Activated T-cell treated with anti-CD3 and anti-CD28 coated beads, Interleukin-2, amount 50 U/mL, for 1 hour (primary cell): Measurements from ENCODE around the gene TM9SF1.

Experiments used
- DNase-seq: peaks from one replicate; pipeline ENCODE4 v3.0.0-alpha.2; 2020

Gene TM9SF1

GRCh38 chr14:24178399-24179178 lies 16.7 kb downstream of the TM9SF1 start:
- DNase-seq: no peak

- DNase-seq: no peak
Observed at GRCh38 chr14:24177891-24178290, 17.4 kb downstream of the TM9SF1 start.

GRCh38 chr14:24177041-24177825 lies 18.0 kb downstream of the TM9SF1 start:
- no peak for DNase-seq

- no peak for DNase-seq
Observed at GRCh38 chr14:24176599-24176998, 18.6 kb downstream of the TM9SF1 start.

- no peak for DNase-seq
Observed at GRCh38 chr14:24172871-24173281, 22.4 kb downstream of the TM9SF1 start.

GRCh38 chr14:24172261-24172860 lies 22.9 kb downstream of the TM9SF1 start:
- no peak for DNase-seq

- DNase-seq: peak; percentile 73
Observed at GRCh38 chr14:24171422-24172260, 23.6 kb downstream of the TM9SF1 start, which contains the start of gene REC8. Gene REC8 (plus strand): TSS chr14:24172080. CDS start chr14:24172553, 473 bp downstream.

- DNase-seq: no peak
Observed at GRCh38 chr14:24167469-24168114, 27.6 kb downstream of the TM9SF1 start.

- no peak for DNase-seq
Observed at GRCh38 chr14:24165785-24166184, 29.5 kb downstream of the TM9SF1 start.

- DNase-seq: no peak
Observed at GRCh38 chr14:24164518-24164991, 30.7 kb downstream of the TM9SF1 start.

GRCh38 chr14:24162093-24162492 lies 33.1 kb downstream of the TM9SF1 start:
- DNase-seq: no peak

- peak; percentile 98 for DNase-seq
Observed at GRCh38 chr14:24160850-24161804, 34.1 kb downstream of the TM9SF1 start, which contains the start of gene IRF9. Gene IRF9 (plus strand): TSS chr14:24161265. CDS start chr14:24162145, 880 bp downstream.

GRCh38 chr14:24160499-24160849 lies 34.8 kb downstream of the TM9SF1 start:
- DNase-seq: no peak

- DNase-seq: no peak
Observed at GRCh38 chr14:24159777-24160498, 35.3 kb downstream of the TM9SF1 start.

GRCh38 chr14:24157331-24157730 lies 37.9 kb downstream of the TM9SF1 start:
- no peak for DNase-seq

GRCh38 chr14:24156840-24157239 lies 38.4 kb downstream of the TM9SF1 start:
- no peak for DNase-seq

- DNase-seq: no peak
Observed at GRCh38 chr14:24155100-24155499, 40.1 kb downstream of the TM9SF1 start.

GRCh38 chr14:24151404-24152080 lies 43.7 kb downstream of the TM9SF1 start:
- no peak for DNase-seq

- DNase-seq: no peak
Observed at GRCh38 chr14:24150993-24151392, 44.2 kb downstream of the TM9SF1 start.
